ENCODE data around the gene SMCO1.
"Not testable (repeated sequence)": the region's sequence is repeated elsewhere in the genome, so short reads cannot be mapped to it uniquely, and the experiment has no call there.

Gene SMCO1

DNA sequence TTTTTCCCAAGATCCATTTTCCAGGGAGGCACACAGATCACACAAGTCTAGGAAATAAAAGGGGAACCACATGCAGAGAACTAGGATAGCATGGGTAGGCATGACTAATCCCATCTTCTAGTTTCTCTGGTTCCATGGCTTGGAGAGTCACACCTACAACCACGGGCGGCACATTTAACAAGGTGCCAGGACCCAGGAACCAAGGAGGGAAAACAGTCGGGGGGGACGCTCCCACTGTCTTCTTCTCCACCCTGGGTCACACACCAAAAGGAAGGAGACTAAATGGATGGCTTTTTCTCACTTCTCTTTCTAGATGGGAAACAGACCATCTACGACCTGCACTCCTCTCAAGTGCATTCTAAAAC, 4.6 kb upstream of the SMCO1 start:
- no peak for DNase-seq

DNA sequence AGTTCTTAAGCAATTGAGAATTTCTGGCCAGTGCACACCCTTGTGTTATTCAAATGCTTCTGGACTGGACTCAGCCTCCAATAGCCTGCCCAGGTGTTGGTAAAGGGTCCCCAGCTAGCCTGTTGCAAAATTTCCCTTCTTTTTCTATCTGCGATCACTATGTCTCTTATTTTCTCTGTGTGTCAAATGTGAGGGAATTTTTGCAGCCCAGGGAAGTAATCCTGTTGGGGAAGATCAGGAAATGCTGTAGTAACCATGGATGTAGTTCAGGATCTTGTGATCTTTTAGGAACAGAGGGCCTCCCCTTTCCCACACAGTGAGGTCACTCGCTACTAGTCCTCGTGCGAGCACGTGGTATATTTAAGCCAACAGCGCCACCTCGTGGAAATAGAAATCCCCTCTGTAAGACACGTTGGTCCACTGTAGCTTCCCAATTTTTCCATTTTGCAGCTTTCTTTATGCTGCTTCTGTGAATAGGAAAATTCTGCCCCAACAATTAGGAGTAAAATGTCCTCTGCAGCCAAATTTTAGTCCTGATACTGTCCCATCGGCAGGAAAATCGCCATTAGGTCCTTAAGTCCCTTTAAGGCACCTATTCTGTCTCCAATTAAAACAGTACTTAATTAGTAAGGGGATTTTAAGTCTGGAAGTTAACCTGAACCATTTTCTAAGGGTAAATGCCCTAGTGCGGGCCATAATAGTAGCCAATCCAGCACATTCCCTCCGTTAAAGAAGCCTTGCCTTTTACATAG, 4.0 kb upstream of the SMCO1 start:
- peak; percentile 53 for DNase-seq

DNA sequence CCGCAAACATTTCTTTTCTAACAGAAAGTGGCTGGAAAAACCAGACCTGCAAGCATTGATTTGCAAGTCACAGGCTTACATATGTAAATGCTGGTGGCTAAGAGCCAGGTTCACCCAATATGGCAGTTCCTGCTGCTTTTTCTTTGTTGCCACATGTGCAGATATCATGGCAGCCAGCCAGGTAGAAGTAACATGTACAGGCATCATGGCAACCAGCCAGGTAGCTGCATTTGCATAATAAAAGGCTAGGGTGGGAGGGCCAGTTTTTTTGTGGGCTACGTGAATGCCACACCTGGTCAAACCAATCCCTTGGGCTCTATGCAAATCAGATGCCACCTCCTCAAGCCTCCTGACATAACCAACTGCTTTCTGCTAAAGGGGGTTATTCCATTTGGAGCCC, 2.8 kb upstream of the SMCO1 start:
- DNase-seq, result no peak

DNA sequence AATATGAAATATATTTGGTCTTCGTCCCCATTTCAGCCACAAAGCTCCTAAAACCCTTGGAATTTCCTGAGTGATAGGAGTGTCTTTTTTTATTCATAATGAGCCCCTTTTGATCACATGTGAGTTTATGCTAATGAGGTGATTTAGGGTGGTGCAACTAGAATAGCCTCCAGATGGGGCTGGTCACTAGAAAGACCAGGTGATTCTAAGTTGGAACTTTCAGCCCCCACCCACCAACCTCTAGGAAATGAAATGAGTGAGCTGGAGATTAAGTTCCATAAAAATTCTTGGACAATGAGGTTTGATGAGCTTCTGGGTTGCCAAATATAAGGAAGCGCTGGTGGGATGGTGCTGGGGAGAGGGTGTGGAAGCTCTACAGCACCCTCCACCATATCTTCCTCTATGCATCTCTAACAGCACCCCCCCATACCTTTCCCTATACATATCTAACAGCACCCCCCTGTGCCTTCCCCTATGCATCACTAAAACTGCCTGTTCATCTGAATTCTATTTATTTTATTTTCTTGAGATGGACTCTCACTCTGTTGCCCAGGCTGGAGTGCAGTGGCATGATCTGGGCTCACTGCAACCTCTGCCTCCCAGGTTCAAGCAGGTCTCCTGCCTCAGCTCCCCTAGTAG, 2.1 kb upstream of the SMCO1 start:
- DNase-seq, result no peak

DNA sequence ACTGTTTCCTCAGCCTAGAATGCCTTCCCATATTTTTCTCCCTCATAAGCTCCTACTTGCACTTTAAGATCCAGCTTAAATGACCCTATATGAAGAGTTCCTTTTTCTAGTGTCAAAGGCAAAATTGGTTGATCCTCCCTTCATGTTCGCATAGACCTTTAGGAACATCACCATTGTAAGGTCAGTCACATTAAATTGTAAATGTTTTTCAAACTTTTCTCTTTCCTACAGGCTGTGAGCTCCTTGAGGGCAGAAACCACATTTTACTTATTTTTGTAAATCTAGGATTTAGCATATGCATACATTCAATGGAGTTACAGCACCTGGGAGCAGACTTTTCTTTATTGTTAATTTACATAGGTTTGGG, 813 bp downstream of the SMCO1 start:
- no peak for DNase-seq

DNA sequence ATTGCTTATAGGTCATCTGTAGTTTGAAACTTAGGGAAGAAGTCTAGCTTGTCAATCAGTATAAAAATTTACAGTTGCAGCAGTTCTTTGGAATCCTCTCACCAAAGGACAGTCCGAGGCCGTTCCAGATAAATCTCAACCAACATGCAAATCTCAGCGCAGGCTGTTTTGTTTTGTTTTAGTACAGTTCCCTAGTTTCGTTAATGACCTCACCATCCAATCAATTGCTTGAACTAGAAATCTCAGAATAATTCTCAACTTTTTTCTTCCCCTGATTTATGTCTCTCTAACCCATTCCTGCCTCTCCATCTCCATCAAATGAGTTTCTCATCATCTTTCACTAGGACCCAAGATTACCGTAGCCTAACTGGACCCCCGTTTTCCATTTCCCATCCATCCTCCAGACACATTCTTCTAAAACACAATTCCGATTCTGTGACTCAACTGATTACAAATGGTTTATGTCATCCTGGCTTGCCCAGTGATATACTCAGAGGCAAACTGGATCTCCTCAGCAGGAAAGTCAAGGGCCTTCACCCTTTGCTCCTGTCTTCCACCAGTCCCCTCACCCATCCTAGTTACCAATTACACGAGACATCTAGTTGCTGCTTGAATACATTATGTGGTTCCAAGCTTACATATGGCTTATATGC, 1.3 kb downstream of the SMCO1 start:
- DNase-seq, result no peak

DNA sequence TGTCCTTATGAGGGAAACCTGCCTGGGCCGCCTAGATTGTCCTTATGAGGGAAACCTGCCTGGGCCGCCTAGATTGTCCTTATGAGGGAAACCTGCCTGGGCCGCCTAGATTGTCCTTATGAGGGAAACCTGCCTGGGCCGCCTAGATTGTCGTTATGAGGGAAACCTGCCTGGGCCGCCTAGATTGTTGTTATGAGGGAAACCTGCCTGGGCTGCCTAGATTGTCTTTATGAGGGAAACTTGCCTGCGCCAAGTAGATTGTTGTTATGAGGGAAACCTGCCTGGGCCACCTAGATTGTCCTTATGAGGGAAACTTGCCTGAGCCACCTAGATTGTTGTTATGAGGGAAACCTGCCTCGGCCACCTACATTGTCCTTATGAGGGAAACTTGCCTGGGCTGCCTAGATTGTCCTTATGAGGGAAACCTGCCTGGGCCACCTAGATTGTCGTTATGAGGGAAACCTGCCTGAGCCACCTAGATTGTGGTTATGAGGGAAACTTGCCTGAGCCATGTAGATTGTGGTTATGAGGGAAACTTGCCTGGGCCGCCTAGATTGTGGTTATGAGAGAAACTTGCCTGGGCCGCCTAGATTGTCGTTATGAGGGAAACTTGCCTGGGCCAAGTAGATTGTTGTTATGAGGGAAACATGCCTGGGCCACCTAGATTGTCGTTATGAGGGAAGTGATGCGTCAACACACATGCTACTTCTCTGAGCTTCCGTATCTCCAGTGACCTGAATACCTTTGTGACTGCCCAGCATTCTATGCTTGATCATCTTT, 3.3 kb downstream of the SMCO1 start:
- peak; percentile 50 for DNase-seq

DNA sequence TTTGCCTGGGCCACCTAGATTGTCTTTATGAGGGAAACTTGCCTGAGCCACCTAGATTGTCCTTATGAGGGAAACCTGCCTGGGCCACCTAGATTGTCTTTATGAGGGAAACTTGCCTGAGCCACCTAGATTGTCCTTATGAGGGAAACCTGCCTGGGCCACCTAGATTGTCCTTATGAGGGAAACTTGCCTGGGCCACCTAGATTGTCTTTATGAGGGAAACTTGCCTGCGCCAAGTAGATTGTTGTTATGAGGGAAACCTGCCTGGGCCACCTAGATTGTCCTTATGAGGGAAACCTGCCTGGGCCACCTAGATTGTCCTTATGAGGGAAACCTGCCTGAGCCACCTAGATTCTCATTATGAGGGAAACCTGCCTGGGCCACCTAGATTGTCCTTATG, 4.0 kb downstream of the SMCO1 start:
- DNase-seq, result not testable (repeated sequence)

DNA sequence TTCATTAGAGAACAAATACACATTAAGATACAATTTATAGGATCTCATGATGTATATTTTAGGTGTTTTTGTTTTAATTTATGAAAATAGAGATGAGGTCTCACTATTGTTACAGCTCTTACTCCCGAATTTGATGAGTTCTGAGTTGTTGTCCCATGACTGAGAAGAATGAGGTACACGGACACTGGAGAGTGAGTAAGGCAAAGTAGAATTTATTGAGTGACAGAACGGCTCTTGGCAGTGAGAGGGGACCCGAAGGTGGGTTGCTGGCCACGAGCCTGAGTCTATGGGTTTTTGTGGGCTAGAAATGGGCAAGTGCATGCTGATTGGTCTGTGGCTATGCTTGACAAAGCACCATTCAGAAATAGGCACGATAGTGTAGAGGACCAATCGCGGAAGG, 8.5 kb downstream of the SMCO1 start:
- no peak for DNase-seq

DNA sequence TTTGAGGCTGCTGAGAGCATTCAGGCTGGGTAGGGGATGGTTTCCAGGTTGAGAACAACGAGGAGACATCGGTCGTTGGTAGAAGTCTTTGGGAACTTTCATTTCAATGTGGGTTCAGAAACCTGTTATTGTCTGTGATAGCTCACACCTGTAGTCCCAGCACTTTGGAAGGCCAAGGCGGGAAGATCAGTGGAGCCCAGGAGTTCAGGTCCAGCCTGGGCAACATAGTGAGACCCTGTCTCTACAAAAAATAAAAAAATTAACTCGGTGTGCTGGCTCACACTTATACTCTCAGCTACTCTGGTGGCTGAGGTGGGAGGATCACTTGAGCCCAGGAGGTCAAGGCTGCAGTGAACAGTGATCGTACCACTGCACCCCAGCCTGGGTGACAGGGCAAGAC, 10.6 kb downstream of the SMCO1 start:
- DNase-seq, result no peak

DNA sequence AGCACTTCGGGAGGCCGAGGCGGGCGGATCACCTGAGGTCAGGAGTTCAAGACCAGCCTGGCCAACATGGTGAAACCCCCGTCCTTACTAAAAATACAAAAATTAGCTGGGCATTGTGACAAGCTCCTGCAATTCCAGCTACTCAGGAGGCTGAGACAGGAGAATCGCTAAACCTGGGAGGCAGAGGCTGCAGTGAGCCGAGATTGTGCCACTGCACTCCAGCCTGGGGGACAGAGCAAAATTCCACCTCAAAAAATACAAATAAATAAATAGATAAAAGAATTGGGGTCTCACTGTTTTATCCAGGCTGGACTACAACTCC, 11.1 kb downstream of the SMCO1 start:
- not testable (repeated sequence) for DNase-seq

DNA sequence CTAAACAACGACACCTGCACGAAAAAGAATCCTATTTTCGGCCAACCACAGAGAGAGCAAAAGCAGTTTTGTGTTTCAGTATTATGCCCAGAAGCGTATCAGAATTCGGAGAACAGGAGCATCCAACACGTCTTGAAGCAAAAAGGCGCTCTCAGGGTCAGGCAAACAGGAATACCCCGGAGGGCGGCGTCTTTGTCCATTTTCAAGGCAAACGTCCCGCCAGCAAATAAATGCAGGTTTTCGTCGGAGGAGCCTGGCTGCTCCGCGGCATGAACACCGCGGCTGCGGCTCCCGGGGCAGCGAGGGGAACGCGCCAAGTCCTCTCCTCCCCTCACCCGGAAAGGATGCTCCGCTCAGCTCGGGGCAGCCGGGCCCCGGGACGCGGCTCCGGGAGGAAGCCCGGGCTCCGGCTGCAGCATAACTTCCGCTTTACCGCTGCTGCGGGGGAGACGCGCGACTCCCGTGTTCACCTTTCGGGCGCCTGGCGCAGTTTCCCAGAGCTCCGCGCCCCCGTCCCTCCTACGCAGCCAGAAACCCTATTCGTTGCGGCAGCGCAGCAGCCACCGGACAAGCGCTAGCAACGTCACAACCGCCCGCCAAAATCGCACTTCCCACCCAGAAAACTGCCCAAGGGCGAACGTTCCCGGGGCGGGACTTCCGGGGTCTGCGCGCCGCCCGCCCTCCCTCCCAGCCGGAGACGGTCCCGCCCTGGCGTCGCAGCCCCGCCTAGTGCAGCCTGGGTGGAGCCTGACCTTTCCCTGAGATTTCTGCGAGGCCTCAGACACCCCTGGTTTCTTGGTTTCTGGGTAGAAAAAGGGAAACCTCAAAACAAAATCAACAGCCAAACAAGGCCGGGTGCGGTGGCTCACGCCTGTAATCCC, 11.7 kb downstream of the SMCO1 start, which contains the start of gene RNF168:
RNF168 (minus strand) TSS at position 573 of the 881 bp plus-strand sequence. CDS start 595 bp downstream, outside the sequence.
- DNase-seq, result peak; percentile 89

DNA sequence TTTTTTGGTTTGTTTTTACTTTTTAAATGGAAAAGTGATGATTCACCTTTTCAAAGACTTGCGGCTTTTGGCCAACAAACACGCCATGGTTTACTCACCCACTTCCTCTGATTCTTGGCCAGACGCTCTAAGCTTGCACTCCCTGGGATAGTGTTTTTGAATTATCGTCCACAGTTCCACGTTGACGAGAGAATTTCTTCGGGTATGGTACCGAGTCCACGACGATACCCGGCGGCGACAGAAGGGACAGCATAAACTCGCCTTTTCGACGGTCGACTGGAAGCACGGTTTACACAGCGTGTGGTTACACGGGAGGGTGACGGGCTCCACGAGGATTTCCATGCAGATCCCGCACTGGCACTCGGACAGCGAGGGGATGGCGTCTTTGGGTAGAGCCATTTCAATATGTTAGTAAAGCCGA, 12.4 kb downstream of the SMCO1 start:
- DNase-seq, result peak; percentile 41

DNA sequence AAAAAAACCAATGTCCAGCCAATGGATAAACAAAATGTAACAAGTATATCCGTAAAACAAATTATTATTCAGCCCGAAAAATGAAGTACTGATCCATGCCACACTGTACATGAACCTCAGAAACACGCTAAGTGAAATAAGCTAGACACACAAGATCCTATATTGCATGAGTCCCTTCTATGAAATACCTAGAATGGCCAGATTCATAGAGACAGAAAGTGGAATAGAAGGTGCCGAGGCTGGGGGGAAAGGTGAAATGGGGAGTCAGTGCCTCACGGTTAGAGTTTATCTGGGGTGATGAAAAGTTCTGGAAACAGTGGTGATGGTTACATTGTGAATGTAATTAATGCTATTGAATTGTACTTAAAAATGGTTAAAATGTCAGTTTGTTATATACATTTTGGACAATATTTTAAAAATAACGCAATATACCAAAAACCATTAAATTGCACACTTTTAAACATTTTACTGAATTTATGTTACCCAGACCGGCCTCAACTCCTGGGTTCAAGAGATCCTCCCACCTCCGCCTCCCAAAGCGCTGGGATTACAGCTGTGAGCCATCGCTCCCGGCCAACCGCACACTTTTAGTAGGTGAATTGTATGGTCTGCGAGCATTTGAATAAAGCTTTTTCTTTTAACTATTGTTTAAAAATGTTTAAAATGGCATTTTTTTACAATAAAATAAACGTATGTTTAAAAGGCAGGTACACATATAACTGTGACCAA, 13.7 kb downstream of the SMCO1 start:
- no peak for DNase-seq

DNA sequence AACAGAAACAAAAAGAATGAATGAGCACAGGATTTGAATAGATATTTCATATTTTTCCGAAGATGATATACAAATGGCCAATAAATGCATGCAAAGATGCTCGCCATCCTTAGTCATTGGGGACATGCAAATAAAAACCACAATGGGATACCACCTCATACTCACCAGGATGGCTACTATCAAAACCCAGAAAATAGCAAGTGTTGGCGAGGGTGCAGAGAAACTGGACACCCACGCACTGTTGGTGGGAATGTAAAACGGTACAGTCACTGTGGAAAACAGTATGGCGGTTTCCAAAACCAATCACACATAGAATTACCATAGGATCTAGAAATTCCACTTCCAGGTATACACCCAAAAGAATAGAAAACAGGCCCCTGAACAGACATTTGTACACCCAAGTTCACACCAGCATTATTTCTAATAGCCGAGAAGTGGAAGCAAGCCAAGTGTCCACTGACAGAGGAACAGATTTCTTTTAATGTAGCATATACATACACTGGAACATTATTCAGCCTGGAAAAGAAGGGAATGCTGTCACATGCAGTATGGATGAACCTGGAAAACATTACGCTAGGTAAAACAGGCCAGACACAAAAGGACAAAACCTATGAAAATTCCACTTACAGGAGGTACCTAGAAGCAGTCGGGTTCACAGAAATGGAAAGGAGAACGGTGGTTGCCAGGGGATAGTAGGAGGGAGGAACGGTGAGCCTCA, 15.2 kb downstream of the SMCO1 start:
- DNase-seq, result no peak

DNA sequence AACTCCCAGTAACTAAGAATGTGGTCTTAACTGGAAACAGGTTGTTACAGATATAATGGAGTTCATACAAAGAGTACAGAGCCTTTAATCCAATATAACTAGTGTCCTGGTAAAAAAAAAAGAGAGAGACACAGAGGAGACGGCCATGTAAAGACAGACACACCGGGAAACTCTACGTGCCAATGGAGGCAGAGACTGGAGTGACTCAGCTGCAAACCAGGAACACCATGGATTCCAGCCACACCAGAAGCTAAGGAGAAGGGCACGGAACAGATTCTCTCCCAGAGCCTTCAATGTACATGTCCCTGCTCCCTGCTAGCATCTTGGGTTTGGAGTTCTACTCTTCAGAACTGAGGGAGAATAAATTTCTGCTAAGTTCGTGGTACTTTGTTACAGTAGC, 16.1 kb downstream of the SMCO1 start:
- DNase-seq, result no peak

DNA sequence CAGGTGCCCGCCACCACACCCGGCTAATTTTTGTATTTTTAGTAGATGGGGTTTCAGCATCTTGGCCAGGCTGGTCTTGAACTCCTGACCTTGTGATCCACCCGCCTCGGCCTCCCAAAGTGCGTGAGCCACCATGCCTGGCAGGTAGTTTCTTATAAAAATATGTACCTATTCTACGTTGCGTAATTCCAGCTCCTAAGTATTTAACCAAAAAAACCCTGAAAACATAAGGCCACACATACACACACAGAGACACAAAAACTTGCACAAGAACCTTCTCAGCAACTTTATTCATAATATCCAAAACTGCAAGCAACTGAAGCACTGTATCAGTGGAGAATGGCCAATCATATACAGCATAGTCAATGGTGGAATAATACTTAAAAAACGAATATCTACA, 16.8 kb downstream of the SMCO1 start:
- DNase-seq, result no peak

DNA sequence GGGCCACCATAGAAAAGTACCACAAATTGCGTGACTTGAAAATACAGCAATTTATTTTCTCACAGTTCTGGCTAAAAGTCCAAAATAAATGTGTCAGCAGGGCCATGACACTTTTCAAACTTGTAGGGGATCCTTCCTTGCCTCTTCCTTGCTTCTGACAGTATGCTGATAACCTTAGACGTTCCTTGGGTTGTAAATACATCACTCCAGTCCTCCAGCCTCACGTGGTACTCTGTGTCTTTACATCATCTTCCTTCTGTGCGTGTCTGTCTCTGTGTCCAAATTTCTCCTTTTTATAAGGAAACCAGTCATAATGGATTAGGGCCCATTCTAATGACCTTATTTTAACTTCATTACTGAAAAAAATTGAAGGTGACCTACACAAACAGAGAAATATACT, 19.0 kb downstream of the SMCO1 start:
- DNase-seq, result no peak

DNA sequence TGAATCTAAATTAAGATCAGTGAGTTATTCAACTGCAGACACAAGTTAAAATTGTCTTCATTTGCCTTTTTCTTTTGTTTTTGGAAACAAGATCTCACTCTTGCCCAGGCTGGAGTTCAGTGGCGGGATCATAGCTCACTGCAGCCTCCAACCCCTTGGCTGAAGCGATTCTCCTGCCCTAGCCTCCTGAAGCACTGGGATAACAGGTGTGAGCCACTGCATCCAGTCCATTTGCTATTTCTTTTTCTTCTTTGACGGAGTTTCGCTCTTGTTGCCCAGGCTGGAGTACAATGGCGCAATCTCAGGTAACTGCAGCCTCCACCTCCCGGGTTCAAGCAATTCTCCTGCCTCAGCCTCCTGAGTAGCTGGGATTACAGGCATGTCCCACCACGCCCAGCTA, 21.9 kb downstream of the SMCO1 start:
- DNase-seq, result no peak

DNA sequence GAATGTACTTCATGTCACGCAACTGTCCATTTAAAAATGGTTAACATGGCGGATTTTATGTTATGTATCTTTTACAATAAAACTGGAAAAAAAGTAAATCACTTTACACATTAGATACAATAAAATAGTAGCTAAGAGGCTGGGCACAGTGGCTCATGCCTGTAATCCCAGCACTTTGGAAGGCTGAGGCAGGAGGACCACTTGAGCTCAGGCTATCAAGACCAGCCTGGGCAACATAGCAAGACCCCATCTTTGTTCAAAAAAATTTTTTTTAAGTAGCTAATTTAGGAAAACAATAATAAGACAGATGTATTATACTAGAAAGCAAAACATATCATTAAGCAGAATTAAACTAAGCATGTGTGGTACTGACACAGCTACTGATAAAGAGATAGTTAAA, 23.1 kb downstream of the SMCO1 start:
- no peak for DNase-seq

DNA sequence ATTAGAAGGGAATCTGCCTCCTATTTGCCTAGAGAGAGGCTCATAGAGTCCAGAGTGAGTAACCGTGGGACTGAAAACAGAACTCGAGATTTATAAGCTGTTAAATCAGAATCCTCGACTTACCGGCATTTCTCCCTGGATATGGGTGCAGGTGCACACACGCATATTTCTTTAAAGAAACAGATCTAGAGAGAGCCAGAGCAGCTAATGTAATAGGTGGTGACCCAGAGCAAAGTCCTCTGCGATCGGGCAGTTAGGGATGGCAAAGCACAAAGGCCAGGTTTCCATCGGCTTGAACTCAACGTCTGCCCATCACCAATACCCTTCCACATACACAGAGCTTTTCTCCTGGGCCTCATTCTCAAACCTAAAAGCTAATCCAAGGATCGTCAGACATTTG, 25.4 kb downstream of the SMCO1 start:
- no peak for DNase-seq

All from GF-D8 (cell line).